A204.1 (cell line): ENCODE measurements around the gene CRLF1.

Source experiments
- FAIRE-seq: peaks from 2 replicates; lab custom pipeline; 2012; peaks lifted over from hg19 to GRCh38; lab: Jason Lieb, UNC

Gene CRLF1

GRCh38 chr19:18636183-18636968 is 29.8 kb upstream of the CRLF1 start:
- no peak for FAIRE-seq

DNA sequence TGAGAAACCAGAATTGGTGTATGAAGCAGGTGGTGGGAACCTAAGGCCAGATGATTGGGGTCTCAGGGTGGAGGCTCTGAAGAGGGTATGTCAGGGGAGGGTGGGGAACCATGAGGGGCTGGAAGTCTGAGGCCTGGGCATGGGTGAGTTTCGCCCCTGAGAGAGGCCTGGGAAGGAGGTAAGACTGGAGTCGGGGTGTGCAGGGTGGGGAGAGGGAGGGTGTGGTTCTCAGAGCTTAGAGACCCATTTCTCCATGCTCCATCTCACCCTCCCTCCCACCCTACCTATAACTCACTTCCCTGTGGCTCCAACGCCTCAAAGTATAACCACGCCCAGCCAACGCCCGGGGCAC is 29.2 kb upstream of the CRLF1 start:
- FAIRE-seq = no peak

DNA sequence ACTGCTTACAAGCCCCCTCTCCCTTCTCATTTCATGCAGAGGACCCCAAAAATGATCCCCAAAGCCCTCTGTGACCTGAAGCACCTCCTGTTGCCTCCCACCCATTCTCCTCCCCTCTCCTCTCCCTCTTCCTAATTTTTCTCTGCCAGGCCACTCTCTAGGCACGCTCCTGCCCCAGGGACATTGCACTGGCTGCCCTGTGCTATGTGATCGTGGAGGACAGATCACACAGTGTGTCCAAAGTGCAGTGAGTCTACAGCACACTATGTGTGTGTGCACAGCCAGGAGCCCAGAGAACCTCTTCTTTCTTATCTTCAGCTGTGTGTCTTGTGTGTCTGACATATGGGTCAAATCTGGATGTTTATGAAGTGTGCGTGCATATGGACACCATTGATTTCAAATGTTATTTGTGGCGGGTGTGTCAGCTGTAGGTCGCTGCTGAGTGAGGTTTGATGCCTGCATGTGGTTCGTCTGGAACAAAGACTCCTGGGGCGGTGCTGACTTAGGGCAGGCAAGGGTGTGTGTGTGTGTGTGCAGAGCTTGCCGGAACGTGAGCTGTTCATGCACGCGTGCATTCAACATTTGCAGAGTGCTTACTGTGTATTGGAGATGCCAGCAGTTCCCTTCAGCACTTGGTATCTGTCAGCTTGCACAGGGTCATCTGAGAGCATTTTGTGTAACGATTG is 28.2 kb upstream of the CRLF1 start:
- FAIRE-seq = no peak

- FAIRE-seq = no peak
Measured at GRCh38 chr19:18633321-18633720, 26.7 kb upstream of the CRLF1 start.

GRCh38 chr19:18629166-18630088 is 22.8 kb upstream of the CRLF1 start:
- FAIRE-seq = no peak

DNA sequence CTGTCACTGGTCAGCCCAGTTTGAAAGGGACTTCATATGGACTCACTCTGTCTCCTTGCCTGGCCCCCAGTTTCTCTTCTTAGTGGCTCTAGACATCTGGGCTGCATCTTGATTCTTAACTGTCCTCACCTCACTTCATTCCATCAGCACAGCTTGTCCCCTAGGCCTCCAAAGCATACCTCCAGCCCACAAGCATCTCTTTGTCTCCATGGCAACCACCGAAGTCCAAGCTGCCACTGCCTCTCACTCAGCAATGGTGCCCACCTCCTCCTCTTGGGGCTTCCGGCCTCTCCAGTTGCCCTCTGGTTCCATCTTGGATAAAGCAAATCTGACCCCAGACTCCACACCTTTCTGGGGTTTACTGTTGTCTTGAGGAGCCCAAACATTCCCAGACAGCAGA is 20.3 kb upstream of the CRLF1 start:
- FAIRE-seq = no peak

DNA sequence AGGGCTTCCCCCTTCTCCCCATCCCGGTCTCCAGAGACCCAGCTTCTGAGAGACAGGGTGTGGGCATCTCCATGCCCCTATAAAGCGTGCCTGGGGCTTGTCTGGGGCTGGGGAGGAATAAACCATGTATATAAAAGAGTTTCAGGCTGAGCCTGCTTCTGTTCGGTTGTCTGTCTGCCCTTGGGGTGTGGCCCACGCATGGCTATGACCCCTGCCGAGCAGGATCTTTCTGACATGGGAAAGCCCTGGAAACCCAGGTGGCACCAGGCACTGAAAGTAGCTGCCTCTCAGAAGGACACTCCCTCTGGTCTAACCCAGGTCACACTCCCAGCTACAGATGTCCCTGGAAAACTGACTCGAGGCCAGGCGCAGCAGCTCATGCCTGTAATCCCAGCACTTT is 14.3 kb upstream of the CRLF1 start:
- no peak for FAIRE-seq

GRCh38 chr19:18620311-18620710 is 13.7 kb upstream of the CRLF1 start:
- FAIRE-seq = no peak

DNA sequence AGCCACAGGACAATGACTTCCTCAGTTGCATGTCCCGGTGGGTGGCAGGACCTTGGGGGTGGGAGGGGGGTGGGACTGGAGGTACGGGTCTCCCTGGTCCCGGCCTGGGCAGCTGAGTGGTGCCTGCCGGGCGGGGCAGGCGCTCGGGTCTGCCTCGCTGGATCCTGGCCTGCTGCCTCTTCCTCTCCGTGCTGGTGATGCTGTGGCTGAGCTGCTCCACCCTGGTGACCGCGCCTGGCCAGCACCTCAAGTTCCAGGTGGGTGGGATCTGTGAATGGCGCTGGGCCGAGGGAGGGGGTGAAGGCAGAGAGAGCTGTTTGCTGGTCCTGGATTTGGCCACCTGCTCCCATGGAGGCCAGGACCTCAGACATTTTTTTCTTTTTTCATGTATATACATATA is 11.6 kb upstream of the CRLF1 start:
- FAIRE-seq = no peak

DNA sequence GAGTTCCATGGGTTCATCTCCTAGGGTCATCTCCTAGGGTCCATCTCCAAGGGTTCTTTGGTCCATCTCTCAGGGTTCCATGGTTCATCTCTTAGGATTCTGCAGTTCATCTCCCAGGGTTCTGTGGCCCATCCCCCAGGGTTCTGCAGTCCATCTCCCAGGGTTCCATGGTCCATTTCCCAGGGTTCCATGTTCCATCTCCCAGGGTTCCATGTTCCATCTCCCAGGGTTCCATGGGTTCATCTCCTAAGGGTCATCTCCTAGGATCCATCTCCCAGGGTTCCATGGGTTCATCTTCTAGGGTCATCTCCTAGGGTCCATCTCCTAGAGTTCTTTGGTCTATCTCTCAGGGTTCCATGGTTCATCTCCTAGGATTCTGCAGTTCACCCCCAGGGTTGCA is 11.0 kb upstream of the CRLF1 start:
- FAIRE-seq = no peak

DNA sequence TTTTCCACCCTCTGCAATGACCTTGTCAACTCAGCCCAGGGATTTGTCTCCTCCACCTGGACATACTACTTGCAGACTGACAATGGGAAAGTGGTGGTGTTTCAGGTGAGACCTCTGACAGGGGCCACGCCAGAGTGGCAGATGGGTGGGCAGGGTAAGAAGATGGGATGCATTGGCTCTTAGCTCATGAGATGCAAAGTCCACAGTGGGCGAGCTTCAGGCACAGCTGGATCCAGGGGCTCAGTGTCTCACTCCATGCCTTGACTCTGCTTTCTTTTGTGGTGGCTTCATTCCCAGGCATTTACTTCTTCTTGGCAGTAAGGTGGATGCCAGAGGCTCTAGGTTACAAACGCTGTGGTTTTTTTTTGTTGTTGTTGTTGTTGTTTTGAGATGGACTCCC is 9.4 kb upstream of the CRLF1 start:
- no peak for FAIRE-seq

DNA sequence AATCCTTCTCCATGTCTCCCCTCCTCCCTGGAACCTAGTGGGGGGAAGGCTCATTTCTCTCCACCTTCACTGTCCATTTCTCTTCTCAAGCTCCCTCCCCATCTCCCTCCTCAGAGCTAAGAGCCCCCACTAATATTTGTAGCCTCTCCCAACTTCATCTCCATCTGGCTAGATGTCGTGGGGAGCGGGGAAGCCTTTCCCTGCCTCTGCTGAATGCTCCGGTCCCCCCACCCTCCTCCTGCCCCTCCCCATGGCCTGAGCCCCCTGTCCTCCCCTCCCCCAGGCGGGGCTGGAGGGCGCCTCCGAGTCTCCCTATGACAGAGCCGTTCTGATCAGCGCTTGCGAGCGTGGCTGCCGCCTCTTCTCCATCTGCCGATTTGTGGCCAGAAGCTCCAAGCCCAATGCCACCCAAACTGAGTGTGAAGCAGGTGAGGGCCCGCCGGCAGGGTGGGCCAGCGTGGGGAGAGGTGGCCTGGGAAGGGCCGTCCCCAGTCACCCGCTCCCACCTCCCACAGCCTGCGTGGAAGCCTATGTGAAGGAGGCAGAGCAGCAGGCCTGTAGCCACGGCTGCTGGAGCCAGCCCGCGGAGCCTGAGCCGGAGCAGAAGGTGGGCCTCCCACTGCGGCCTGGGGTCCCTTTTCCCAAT is 7.1 kb upstream of the CRLF1 start:
- no peak for FAIRE-seq

DNA sequence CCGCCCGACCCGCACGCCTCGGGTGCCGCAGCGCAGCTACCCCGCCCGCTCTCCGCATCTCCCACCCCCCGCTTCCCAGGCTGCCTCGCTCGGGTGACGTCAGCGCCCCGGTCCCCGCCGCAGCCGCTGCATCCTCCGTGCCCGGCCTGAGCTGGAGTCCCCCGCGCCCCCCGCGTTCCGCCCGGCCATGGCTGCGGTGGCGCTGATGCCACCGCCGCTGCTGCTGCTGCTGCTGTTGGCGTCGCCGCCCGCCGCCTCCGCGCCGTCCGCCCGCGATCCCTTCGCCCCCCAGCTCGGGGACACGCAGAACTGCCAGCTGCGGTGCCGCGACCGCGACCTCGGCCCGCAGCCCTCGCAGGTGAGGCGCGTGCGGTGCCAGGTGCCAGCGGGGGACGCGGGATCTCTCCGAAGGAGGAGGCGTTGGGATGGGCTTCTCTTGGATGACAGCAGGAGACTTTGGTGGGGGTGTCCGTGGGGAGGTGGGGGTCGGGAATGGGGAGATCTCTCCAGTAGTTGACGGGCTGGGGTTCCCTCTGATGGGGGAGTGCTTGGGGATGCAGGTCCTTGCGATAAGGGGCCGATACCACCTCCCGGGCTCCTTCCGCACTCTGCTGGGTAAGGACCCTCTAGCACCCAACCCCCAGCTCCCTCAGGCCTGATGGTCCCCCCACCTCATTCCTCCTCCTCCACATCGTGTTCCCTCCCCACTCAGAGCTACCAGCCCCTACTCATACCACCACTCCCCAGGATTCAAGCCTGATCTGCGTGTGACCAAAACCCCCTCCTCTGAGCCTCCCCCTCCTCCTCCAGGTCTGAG is 6.4 kb upstream of the CRLF1 start, which contains the start of gene TMEM59L:
Gene TMEM59L, plus strand, starts transcription at position 99 of the 817 bp plus-strand sequence. Its CDS starts 89 bp downstream, at position 188.
- FAIRE-seq = no peak

DNA sequence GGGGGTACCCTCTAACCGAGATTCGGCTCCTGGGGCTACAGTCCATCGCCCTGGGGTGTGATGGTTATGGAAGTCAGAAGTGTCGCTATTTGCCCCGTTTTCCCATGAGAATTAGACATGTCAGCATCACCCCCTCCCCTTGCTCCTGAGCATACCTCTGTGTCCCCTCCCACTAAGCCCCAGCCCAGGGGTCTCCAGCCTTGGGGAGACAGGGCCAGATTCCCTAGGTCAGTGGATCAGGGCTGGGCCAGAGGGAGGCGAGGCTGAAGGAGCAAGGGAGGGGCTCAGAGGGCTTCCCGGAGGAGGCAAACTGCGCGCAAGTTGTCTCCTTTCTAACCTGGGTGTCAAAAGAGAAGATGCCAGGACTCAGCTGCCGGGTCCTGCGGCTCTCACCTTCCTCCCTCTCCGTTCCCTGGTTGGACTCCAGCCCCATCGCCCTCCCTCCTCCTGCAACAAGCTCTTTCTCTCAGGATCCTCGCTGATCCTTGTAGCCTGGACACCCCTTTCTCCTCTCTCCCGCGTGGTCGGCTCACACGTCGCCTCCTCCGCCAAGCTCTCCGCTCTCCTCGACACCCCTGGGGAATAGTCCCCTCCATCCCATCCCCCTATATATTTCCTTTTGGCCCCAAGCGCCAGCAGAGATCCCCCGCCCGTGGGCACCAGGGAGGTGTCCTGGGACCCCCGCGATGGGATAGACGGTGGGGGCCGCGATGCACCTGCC is 5.6 kb upstream of the CRLF1 start:
- FAIRE-seq = no peak

- FAIRE-seq = no peak
Measured at GRCh38 chr19:18611327-18612050, 4.9 kb upstream of the CRLF1 start.

- FAIRE-seq = no peak
Measured at GRCh38 chr19:18610556-18611326, 4.1 kb upstream of the CRLF1 start.

- FAIRE-seq = no peak
Measured at GRCh38 chr19:18610245-18610555, 3.6 kb upstream of the CRLF1 start.

DNA sequence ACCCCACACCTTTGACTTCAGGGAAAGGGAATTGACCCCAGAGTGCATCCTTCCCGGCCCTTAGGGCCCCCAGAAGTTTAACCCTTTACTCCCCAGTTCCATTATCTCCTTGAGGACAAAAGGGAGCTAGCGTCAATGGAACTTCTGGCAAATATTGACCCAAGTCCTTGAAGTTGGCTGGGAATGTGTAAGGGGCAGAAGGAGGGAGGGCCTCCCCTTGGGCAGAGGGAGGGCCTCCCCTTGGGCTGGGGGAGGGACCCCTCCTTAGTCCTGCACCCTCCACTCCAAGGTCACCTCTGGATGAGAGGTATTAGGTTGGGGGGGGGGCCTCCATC is 3.1 kb upstream of the CRLF1 start:
- no peak for FAIRE-seq
